ENCODE data around the gene KRTAP5-4.
"Not testable (repeated sequence)": the region's sequence is repeated elsewhere in the genome, so short reads cannot be mapped to it uniquely, and the experiment has no call there.

KRTAP5-4 gene

GRCh38 chr11:1652771-1653540 lies 31.0 kb upstream of the KRTAP5-4 start:
- DNase-seq = peak; percentile 84

DNA sequence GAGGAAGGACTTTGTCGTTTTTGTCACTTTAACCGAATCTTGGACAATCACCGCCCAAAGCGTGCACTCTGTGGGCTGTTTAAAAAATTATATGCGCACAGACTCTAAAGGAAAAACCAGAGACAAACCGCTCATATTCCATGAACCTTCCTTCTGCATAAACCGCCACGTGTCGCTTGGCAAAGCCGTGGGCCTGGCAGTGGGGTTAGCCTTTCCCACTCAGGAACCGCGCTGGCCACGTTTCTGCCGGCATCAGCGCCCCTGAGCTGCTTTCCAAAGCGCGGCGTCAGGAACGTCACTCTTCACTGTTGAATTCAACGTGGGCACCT lies 30.5 kb upstream of the KRTAP5-4 start:
- DNase-seq = no peak

DNA sequence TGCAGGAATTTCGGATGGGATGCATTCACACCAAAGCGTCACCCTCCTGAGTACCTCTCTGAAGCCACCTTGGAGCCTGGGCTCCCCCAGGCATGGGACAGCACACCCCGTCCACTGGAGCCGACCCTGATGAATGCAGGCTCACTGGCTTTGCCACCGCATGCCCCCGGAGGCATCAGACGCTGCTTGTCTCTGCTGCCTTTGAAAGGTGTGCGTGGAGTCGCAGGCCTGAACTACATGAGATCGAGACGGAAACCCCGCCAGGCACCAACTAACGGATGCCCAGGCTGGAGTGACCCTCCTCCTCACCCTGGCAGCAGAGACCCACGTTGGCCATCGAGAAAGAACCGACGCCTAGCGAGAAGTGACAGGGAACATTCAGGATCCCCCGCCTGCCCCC lies 30.1 kb upstream of the KRTAP5-4 start:
- DNase-seq = no peak

DNA sequence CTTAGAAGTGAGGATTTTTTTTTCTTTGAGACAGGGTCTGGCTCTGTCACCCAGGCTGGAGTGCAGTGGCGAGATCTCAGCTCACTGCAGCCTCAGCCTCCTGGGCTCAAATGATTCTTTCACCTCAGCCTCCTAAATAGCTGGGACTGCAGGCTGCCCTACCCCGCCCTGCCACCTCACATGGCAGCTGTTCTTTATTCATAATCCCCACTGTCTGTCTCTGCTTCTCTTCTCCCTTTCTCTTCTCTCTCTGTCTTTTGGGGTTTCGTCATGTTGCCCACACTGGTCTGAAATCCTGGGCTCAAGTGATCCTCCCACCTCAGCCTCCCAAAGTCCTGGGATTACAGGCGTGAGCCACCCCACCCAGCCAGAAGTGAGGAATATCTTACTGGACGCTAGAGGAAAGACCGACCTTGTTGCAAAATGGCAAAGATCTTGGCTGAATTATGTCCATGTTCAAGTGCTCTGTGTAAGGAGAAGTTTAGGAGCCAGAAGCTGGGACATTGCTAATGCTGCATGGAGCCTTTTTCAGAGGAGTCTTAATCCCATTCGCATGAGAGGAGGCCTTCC lies 29.6 kb upstream of the KRTAP5-4 start:
- DNase-seq = no peak

DNA sequence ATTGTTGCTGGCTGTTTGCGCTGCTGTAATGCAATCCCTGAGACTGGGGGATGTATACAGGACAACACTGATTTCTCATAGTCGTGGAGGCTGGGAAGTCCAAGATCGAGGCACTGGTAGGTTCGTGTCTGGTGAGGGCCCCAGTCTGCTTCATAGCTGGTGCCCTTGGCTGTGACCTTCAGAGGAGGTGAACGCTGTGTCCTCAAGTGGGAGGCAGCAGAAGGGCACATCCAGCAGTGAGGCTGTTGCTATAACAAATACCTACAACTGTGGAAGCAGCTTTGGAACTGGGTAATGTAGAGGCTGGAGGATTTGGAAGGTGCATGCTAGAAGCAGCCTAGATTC lies 29.0 kb upstream of the KRTAP5-4 start:
- DNase-seq = no peak

- no peak for DNase-seq
These were observed 28.3 kb upstream of the KRTAP5-4 start for GRCh38 chr11:1650034-1650917.

DNA sequence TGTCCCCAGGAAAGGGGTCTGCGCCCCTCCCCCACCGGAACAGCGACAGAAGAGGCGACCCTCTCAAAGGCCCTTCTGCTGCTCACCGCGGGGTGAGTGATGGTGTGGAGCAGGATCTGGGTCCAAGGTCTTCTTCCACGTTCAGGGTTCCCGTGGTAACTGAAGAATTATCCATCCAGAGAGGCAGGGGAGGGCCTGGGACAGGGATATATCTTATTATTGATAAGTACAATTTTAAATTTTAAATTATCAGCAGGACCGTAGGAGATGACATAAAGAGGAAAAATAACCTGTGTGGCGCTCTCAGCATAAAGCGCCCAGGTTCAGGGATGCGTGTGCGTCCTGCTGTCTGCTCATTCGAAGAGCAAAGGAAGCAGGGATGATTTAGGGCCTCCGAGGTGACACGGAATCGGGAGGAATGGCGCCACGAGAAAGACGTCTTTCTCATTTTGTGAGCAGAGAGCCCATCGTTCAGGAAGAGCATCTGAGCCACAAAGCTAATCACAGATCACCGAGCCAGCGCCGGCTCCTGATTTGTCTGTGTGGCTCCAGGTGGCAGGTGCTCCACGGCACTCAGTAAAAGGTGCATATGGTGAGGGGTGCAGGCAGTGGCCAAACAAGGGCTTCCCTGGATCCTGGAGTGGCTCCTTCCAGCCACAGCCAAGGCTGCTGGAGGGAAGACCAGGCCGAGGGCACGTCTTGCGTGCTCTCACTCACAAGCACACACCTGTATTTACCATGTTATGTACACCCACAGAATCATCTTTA lies 26.9 kb upstream of the KRTAP5-4 start:
- no peak for DNase-seq

DNA sequence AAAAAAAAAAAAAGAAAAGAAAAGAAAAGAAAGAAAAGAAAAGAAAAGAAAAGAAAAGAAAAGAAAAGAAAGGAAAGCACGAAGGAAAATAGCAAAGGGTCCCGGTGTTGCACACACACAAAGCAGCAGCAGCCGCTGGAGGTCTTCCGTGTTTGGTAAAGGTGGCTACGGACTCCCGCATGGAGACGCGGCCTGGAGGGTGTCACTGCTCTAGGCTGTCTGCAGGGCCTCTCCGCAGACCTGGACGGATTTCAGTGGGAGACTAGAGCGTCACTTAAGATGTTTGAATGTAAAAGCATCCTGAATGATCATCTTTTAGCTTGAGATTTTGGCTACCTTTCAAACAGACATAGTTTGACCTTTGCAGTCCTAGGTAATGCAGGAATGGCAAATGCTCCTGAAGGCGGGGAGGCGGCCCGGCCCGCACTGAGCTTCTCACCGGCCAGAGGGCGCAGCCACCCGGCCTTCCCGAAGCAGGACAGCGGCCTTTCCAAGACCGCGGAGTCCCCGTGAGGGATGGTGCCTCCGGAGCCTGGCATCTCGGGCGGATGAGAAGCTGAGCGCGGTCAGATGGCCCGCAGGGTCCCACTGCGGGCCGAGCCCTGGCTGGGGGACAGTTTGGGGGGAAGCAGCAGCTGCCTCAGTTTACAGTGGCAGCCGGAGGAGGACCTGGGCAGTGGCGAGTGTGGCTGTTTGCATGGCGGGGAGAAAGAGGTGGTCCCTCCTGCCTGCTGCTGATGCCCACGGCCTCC lies 26.1 kb upstream of the KRTAP5-4 start:
- DNase-seq = no peak

- not testable (repeated sequence) for DNase-seq
These were observed 24.6 kb upstream of the KRTAP5-4 start for GRCh38 chr11:1646540-1646939.

DNA sequence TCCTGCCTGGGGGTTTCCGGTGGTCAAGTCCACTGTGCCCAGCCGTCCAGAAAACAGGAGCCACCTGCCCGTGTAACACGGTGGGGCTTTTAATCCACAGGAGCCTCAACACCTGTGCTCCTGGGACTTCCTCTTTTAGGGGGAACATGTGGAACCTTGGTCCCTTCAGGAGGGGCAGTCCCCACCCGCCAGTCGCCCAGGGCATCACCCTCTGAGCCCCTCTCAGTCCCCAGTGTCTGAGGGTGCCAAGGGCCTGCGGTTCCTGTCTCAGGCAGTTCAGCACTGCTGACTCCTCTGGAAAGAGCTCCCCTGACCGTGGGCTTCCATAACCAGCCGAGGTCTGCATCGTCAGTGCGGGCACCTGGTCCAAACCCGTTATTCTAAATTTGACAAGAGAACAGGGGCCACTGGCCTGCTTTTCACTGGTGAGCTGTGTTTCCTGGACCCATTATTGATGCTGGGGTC lies 23.5 kb upstream of the KRTAP5-4 start:
- DNase-seq = no peak

DNA sequence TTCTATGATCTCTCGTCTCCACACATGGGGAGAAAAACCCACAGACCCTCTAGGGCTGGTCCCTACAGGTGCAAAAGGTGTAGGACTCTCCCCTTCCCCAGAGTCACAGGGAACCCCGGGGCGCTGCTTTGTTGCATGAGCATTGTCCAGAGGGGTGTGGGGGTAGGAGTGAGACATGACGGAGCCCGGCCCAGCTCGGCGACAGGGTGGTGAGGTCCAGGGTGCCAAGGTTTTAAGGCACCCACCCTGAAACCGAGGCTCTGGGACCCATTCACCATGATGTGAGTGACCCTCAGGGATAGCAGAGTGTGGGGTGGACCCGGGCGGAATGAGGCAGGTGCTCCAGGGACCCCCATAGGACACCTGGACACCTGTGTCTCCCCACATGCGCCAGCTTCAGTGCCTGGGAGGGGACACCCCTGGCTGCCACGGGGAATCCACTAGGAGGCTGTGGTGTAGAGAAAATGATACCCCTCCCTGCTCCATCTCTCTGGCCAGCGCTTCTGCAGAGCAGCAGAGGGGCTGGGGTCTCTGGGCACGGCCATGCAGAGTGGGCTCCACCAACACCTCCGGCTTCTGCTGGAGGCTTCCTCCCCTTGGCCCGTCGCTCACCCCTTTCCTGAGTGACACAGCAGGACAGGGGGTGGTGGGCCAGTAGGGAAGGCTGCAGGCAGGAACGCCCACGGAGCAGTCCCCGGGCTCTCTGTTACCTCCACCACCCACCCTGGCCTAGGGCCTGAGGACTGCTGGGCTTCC lies 22.8 kb upstream of the KRTAP5-4 start:
- DNase-seq = no peak

DNA sequence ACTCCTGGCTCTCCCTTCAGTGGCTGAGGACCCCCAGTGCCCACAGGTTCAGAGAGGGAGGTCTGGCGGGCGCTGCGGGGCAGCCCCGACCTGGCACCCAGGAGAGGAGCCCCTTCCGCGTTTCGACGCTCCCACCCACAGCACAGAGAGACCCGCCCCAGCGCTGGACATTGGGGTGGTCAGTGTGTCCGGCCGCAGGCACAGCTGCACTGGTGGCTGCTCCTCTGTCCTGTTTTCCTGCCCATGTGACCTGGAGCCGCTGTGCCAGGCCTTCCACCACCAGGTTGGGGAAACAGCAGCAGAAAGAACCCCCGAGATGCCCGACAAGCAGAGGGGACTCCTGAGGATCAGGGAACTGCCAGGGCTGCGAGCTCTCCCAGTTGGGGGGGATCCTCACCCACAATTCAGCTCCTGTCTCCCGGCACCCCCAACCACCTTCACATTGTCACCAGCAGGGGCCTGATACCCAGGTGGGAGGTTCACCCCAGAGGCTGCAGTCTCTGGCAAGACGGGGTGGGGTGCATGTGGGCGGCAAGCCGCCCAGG lies 21.3 kb upstream of the KRTAP5-4 start:
- DNase-seq = no peak

DNA sequence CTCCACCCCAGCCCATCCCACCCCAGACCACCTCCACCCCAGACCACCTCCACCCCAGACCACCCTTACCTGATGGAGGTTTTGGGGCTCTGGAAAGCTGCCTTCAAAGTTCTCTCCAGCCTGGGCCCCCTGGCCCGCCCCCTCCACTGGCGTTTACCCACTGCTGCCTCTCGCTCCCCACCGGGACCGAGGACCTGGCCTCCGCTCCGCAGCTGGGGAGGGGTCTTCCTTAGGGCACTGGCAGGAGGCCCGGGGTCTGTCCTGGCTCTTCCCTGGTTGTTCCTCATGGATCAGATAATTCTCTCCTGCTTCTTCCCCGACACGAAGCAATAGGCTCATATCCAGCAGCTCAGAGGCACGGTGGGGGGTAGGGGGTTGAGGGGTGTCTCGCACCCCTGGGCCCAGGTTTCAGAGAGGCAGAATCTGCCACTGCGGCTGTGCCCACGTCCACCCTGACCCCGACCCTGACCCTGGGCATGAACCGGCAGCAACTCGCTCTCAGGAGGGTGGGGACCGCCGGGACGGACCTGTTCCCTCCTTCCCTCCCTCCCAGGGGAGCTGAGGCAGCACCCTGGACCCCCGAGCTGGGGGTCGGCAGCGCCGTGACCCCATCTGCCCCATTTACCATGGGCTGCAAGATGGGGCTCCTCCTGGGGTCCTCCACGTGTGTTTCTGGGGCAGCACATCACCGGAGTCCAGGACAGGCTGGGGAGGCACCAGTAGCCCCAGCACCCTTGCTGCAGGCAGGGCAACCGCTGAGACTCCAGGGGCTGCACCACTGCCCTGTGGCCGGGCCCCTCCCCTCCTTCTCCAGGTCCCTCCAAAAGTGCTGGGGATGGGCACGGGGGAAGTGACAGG lies 20.6 kb upstream of the KRTAP5-4 start:
- DNase-seq = no peak

DNA sequence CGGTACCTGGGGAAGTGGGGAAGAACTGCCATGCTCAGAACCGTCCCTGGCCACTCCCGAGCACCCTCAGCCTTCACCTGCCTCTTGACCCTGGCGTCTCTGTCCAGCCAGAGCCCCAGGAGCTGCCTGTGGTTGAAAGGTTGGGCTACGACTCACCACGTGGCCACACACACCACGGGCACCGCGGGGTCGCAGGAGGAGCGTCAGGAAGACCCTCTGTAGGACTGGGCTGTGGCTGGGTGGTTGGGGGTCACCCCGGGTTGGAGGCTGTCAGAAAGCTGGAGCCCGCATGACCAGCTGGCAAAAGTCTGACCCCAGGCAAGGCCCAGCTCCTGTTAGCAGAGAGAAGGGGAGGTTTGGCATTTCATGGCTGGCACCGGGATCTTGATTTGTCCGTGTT lies 19.2 kb upstream of the KRTAP5-4 start:
- DNase-seq = no peak

DNA sequence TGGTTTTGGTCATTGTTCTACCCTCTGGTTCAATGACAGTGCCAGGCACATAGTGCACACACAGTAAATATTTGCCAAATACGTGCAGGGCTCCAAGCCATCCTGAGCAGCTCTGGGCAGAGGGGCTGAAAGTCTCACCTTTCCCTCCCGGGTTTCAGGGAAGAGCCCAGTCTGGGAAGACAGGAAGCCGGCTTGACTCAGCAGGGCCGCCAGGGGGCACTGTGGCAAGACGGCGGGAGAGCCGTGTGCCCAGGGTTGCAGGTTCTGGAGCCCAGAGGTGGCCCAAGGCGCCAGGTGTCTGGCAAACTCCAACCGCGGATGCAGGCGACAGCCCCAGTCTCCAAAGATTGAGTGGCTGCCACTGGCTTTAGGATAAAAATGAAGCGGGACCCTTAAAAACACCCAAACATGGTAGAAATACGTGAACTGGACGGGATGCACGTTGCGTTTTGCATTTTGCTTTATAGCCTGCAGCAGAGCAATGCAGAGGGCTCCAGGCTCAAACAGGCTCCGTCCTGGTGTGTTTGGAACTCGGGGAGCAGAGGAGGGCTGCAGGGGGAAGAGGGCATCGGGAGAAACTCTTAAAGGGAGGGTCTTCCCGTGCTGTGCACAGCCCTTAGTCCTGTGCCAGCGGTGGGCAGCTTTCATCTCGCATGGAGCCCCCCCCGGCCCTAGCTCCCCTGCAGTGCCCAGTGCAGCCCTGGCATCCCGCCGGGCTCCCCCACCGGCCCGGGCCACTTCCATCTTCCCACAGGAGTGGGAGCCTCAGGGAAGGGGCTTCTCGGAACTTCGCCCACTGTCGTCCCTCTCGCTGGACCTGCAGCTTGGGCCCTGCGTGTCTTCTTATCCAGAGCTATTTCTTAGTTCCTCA lies 18.4 kb upstream of the KRTAP5-4 start:
- peak; percentile 48 for DNase-seq

DNA sequence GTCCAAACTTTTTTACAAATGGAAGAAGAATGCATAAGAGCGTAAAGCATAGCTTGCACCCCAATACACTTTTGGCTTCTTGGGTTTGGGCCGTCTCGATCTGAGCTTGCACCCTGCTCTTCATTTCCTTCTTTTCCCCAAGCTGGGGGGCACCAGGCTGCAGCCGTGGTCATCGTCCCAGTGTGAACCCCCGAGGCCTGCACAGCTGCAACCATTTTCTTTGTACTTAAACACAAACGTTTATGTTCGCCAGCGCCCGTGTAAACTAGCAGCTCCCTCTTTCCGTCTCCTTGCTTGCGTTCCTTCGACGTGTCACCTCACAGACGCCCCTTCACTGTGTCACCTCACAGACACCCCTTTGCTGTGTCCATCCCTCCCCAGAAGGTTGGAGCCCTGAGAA lies 17.7 kb upstream of the KRTAP5-4 start:
- DNase-seq = no peak

DNA sequence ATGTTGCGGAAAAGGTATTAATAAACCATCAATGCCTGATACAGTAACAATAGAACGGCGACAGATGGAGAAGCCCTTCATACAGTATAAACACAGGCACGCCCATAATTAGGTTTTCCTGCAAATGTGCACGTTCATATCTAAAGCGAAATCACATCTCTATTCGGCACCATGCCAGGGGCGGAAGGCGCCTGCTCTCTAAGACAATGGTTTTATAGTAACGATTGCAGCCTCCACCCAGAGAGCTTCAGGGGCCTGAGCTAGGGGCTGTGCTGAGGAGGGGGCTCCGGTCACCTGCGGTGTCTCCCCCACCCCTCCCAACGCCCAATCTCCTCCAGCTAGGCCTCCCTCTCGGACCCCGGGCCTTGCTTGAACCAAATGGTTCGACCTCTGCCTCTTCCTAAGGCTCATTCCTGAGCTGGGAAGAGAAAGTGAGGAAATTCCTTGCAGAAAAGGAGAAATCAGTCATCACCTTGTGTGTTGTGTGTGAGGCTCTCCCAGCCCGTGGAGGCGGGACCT lies 17.2 kb upstream of the KRTAP5-4 start:
- DNase-seq = no peak

- no peak for DNase-seq
These were observed 16.4 kb upstream of the KRTAP5-4 start for GRCh38 chr11:1638344-1638743.

- no peak for DNase-seq
These were observed 15.7 kb upstream of the KRTAP5-4 start for GRCh38 chr11:1637628-1638027.

Measured in activated T-cell treated with anti-CD3 and anti-CD28 coated beads, Interleukin-2, amount 50 U/mL, for 1 hour (primary cell).